ENCODE measurements around the gene CDK11B. TPM values are rescaled to one million over a fixed set of nuclear protein-coding genes. Genes with fewer than 3 reads are reported as not detected.

CDK11B gene
- total and polyA plus RNA-seq, 7 experiments from 2014 or later: 11.8 to 45.4 (median 33.9) TPM

DNA sequence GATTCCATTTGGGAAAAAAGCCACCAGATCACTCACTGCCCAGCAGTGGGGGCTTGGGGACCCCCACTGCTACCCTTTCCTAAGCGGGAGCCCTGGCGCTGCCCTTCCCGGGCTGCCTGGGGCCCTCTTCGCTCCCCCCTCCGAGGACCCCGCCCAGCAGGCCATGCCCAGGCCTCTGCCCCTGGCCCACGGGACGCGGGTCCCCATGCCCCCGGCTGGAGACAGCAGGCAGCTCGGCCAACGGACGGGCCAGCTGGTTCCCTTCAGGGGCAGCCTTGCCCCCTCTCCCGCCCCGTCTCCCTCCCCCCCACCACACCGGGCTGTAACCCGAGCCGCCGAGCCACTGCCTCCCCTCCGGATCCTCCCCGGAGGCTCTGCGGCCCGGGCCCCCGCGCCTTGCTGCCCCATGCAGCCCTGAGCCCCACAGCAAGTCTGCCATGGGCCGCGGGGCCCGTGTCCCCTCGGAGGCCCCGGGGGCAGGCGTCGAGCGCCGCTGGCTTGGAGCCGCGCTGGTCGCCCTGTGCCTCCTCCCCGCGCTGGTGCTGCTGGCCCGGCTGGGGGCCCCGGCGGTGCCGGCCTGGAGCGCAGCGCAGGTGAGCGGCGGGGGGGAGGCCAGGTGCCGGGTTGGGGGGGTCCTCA is 26.9 kb downstream of the CDK11B start, which contains the start of gene MMP23B:
Gene MMP23B, plus strand, starts transcription at position 392 of the 639 bp plus-strand sequence. Its CDS starts 46 bp downstream, at position 438.
- no peaks in the 10 kb centered on the region for H3K27me3 ChIP-seq (ENCODE audit: control insufficient read depth in 2 of 2, insufficient read depth in 2 of 2, low read length in 2 of 2)
- peaks cover 0 to 4% of the 10 kb centered on the region in 2 donors for H3K4me1 ChIP-seq (ENCODE audit: control insufficient read depth in 2 of 2, insufficient read depth in 2 of 2, low read length in 2 of 2)
- peak in 1 of 9 donors; percentile 31 for DNase-seq
- ATAC-seq: no peak
- H3K4me3 Mint-ChIP-seq: peak within 1 kb of the TSS in 9 of 10 donors; percentile 29 to 92 (median 63)
- H3K27ac Mint-ChIP-seq: peak within 1 kb of the TSS in 5 of 9 donors; percentile 21 to 74 (median 31)
- peaks cover 0 to 7% (median 0%) of the 10 kb centered on the region in 3 experiments for H3K36me3 ChIP-seq (ENCODE audit: control insufficient read depth in 2 of 3, insufficient read depth in 3 of 3, low read length in 3 of 3)
- H3K4me3 ChIP-seq (ENCODE audit: low read length): no peak within 1 kb of the TSS
- ChIA-PET CTCF (interaction anchor here (1.3 kb wide), 1 partner anchor 17 kb away, joined by 3 read pairs; no protein-coding TSS in a partner anchor), POLR2A (interaction anchor here (0.7 to 4.4 kb wide), 5 partner anchors 17 to 92 kb away, joined by 3 to 86 read pairs (median 4); partner anchors contain the start of genes CDK11A and MIB2)
- H3K27ac ChIP-seq (ENCODE audit: low read depth, low read length): no peak within 1 kb of the TSS
- H3K27me3 Mint-ChIP-seq: peaks cover 0 to 5% (median 0%) of the 10 kb centered on the region in 5 donors
- H3K4me1 Mint-ChIP-seq: peaks cover 0 to 5% (median 4%) of the 10 kb centered on the region in 7 donors
- peaks cover 0 to 2% (median 0%) of the 10 kb centered on the region in 5 donors for H3K36me3 Mint-ChIP-seq
- intact Hi-C loops (cut with micrococcal nuclease): loop anchor here in 1 of 2 donors (2.0 kb wide), 3 partner anchors 27 to 119 kb away; partner anchors contain the start of genes ATAD3A, CDK11B and SSU72
- H3K9me3 Mint-ChIP-seq: peaks cover 0 to 4% (median 0%) of the 10 kb centered on the region in 11 donors
- no peaks in the 10 kb centered on the region for H3K9me3 ChIP-seq (ENCODE audit: control insufficient read depth in 2 of 3, low read length in 3 of 3)

DNA sequence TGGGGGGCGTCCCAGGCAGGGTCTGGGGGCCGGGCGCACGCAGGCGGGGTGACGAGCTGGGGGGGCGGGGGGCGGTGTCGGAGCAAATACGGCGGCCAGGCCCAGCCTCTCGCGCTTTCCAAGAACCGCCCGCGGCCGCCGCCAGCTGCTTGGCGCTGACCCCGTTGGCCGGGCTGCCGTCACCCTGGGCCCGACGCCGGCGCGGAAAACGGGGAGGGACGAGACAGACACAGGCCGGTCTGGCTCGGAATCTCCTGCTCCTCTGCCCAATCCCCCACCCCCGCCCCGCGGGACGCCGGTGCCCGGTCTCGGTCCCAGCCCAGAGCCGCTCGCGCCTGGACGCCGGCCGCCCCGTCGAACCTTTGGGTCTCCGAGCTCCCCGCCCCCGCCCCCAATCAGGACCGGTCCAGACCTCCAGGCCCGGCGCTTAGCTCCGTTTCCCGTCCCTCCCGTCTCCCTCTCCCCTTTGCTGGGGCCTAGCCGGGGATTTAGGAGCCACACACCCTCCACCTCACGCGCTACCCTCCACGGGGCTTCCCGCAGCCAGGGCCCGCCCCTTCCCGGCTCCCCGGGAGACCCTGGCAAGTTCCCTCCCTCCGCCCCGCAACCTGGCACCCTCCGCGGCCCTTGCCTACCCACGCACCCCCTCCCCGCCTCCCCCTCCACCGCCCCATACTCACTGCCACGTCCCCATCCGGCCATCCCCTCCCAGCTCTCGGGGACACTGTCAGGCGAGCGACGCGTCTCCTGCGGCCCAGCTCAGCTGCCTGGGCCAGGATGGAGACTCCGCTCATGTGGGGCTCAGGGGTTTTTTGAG is 27.6 kb downstream of the CDK11B start:
- peak overlapping the region; percentile 68 for H3K27ac ChIP-seq (ENCODE audit: low read depth, low read length)
- Mint-ChIP-seq H3K27me3 (peaks cover 0 to 5% (median 0%) of the 10 kb centered on the region in 5 donors), H3K4me1 (peaks cover 0 to 5% (median 4%) of the 10 kb centered on the region in 7 donors), H3K36me3 (peaks cover 0 to 2% (median 0%) of the 10 kb centered on the region in 5 donors), H3K4me3 (peak overlapping the region in 9 of 10 donors; percentile 29 to 92 (median 63)), H3K27ac (peak overlapping the region in 5 of 9 donors; percentile 21 to 74 (median 31)), H3K9me3 (peaks cover 0 to 4% (median 0%) of the 10 kb centered on the region in 11 donors)
- H3K27me3 ChIP-seq (ENCODE audit: control insufficient read depth in 2 of 2, insufficient read depth in 2 of 2, low read length in 2 of 2): no peaks in the 10 kb centered on the region
- H3K4me3 ChIP-seq (ENCODE audit: low read length): no peak overlapping the region
- POLR2A ChIA-PET: interaction anchor here (0.7 to 4.4 kb wide), 7 partner anchors 16 to 93 kb away, joined by 3 to 86 read pairs (median 4); partner anchors contain the start of genes CDK11A, MIB2 and SLC35E2B
- no peaks in the 10 kb centered on the region for H3K36me3 ChIP-seq (ENCODE audit: control insufficient read depth in 2 of 3, insufficient read depth in 3 of 3, low read length in 3 of 3)
- intact Hi-C loops (cut with micrococcal nuclease): loop anchor here in 1 of 2 donors (2.0 kb wide), 3 partner anchors 28 to 118 kb away; partner anchors contain the start of genes ATAD3A, CDK11B and SSU72
- ATAC-seq: no peak
- no peaks in the 10 kb centered on the region for H3K9me3 ChIP-seq (ENCODE audit: control insufficient read depth in 2 of 3, low read length in 3 of 3)
- DNase-seq: peak in 2 of 9 donors; percentile 23 to 43
- CTCF ChIA-PET: interaction anchor here (1.3 kb wide), 1 partner anchor 16 kb away, joined by 3 read pairs; no protein-coding TSS in a partner anchor
- peaks cover 0 to 4% of the 10 kb centered on the region in 2 donors for H3K4me1 ChIP-seq (ENCODE audit: control insufficient read depth in 2 of 2, insufficient read depth in 2 of 2, low read length in 2 of 2)

DNA sequence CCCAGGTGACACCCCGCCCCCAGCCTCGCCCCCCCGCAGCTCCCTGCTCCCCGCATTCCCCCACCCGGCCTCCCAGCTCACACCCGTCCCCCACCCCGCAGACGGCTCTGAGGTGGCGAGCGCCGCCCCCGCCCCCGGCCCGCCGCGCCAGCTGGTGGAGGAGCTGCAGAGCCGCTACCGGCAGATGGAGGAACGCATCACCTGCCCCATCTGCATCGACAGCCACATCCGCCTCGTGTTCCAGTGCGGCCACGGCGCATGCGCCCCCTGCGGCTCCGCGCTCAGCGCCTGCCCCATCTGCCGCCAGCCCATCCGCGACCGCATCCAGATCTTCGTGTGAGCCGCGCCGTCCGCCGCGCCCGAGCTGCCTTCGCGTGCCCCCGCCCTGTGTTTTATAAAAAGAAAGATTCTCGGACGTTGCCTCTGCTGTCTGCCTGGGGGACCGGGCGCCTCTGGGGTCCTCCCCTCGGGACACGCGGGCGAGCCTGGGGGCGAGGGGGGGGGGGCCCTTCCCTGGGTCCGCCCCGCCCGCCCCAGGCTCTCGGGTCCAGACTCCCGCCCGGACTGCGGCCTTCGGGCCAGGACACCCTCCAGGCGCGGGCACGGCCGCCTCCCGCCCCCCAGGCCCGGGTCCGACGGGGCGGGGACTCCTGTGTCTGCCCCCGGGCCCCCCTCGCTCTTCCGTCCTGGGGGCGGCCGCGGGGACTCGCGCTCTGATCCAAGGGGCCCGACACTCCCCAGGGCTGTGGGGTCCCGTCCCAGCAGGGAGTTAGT is 28.4 kb downstream of the CDK11B start:
- peak; percentile 76 for ATAC-seq
- Mint-ChIP-seq H3K36me3 (peaks cover 0 to 2% (median 0%) of the 10 kb centered on the region in 5 donors), H3K27ac (peak overlapping the region; percentile 83 to 98 (median 95)), H3K27me3 (peaks cover 0 to 5% (median 0%) of the 10 kb centered on the region in 5 donors), H3K4me3 (peak overlapping the region; percentile 85 to 95 (median 90)), H3K4me1 (peaks cover 0 to 11% (median 4%) of the 10 kb centered on the region in 7 donors), H3K9me3 (peaks cover 0 to 4% (median 0%) of the 10 kb centered on the region in 11 donors)
- no peaks in the 10 kb centered on the region for H3K36me3 ChIP-seq (ENCODE audit: control insufficient read depth in 2 of 3, insufficient read depth in 3 of 3, low read length in 3 of 3)
- H3K4me1 ChIP-seq (ENCODE audit: control insufficient read depth in 2 of 2, insufficient read depth in 2 of 2, low read length in 2 of 2): peaks cover 0 to 4% of the 10 kb centered on the region in 2 donors
- H3K4me3 ChIP-seq (ENCODE audit: low read length): peak overlapping the region; percentile 17
- peak overlapping the region; percentile 68 for H3K27ac ChIP-seq (ENCODE audit: low read depth, low read length)
- intact Hi-C loops (cut with micrococcal nuclease): loop anchor here in 1 of 2 donors (2.0 kb wide), 3 partner anchors 28 to 118 kb away; partner anchors contain the start of genes ATAD3A, CDK11B and SSU72
- POLR2A ChIA-PET: interaction anchor here (0.7 to 4.4 kb wide), 11 partner anchors 9 to 223 kb away, joined by 3 to 86 read pairs (median 5); partner anchors contain the start of genes CDK11A, MIB2, MRPL20 and SLC35E2B
- DNase-seq: peak; percentile 90 to 97 (median 96)
- no peaks in the 10 kb centered on the region for H3K27me3 ChIP-seq (ENCODE audit: control insufficient read depth in 2 of 2, insufficient read depth in 2 of 2, low read length in 2 of 2)
- H3K9me3 ChIP-seq (ENCODE audit: control insufficient read depth in 2 of 3, low read length in 3 of 3): no peaks in the 10 kb centered on the region
- CTCF ChIA-PET: interaction anchor here (0.5 to 1.3 kb wide), 4 partner anchors 12 to 54 kb away, joined by 3 read pairs; no protein-coding TSS in a partner anchor

DNA sequence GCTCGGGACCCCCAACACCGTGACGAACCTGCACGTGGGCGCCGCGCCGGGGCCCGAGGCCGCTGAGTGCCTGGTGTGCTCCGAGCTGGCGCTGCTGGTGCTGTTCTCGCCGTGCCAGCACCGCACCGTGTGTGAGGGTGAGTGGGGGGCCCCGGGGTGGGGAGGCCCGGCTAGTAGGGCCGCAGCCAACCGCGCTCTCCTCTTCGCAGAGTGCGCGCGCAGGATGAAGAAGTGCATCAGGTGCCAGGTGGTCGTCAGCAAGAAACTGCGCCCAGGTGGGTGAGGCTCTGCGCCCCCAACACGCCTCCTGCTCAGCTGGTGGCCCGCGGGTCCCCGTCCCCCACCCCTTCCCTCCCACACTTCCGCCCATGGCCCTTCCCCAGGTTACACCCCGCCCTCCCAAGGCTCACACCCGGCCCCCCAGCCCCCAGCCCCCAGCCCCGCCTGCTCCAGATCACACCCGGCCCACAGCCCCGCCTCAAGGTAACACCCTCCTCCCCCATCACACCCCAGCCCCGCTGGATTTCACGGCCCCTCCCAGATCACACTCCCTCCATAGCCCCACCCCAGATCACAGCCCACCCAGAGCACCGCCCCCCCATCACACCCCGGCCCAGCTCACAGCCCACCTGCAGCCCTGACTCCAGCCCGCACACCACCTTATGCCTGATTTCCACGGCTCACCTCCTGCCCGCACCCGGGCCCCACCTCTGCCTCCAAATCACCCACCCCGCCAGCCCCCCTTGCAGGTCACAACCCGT is 29.2 kb downstream of the CDK11B start:
- H3K27me3 ChIP-seq (ENCODE audit: control insufficient read depth in 2 of 2, insufficient read depth in 2 of 2, low read length in 2 of 2): no peaks in the 10 kb centered on the region
- H3K4me1 ChIP-seq (ENCODE audit: control insufficient read depth in 2 of 2, insufficient read depth in 2 of 2, low read length in 2 of 2): peaks cover 0 to 4% of the 10 kb centered on the region in 2 donors
- ATAC-seq (peak; percentile 83), DNase-seq (peak in 7 of 9 donors; percentile 55 to 83 (median 79))
- H3K27ac ChIP-seq (ENCODE audit: low read depth, low read length): peak overlapping the region; percentile 81
- H3K4me3 ChIP-seq (ENCODE audit: low read length): peak overlapping the region; percentile 56
- H3K4me3 Mint-ChIP-seq: peak overlapping the region; percentile 73 to 93 (median 86)
- H3K9me3 Mint-ChIP-seq: peaks cover 0 to 4% (median 0%) of the 10 kb centered on the region in 11 donors
- no peaks in the 10 kb centered on the region for H3K36me3 ChIP-seq (ENCODE audit: control insufficient read depth in 2 of 3, insufficient read depth in 3 of 3, low read length in 3 of 3)
- intact Hi-C loops (cut with micrococcal nuclease): loop anchor here in 1 of 2 donors (2.0 kb wide), 4 partner anchors 15 to 117 kb away; partner anchors contain the start of genes ATAD3A, CDK11B, MIB2 and SSU72
- peaks cover 0 to 12% (median 4%) of the 10 kb centered on the region in 7 donors for H3K4me1 Mint-ChIP-seq
- no peaks in the 10 kb centered on the region for H3K9me3 ChIP-seq (ENCODE audit: control insufficient read depth in 2 of 3, low read length in 3 of 3)
- POLR2A ChIA-PET: interaction anchor here (0.6 to 4.4 kb wide), 9 partner anchors 9 to 222 kb away, joined by 3 to 86 read pairs (median 6); partner anchors contain the start of genes MIB2 and MRPL20
- H3K27me3 Mint-ChIP-seq: peaks cover 0 to 5% (median 0%) of the 10 kb centered on the region in 5 donors
- peak overlapping the region; percentile 81 to 98 (median 93) for H3K27ac Mint-ChIP-seq
- CTCF ChIA-PET: interaction anchor here (0.5 to 1.0 kb wide), 3 partner anchors 11 to 55 kb away, joined by 3 read pairs; no protein-coding TSS in a partner anchor
- peaks cover 0 to 2% (median 0%) of the 10 kb centered on the region in 5 donors for H3K36me3 Mint-ChIP-seq

All from naive thymus-derived CD4-positive, alpha-beta T cell (primary cell).